HG03060 (cell line): Measurements from ENCODE around the gene GNPTAB.
"Not testable (repeated sequence)": the region's sequence is repeated elsewhere in the genome, so short reads cannot be mapped to it uniquely, and the experiment has no call there.

Experiments
- ATAC-seq: cut with Tn5 transposase; IDR thresholded peaks from one replicate; pipeline ENCODE4 v1.9.1; 2021; ENCODE audit warnings: low read depth, moderate number of reproducible peaks; ENCODE audit not compliant: unreplicated experiment

The GNPTAB gene

GRCh38 chr12:101854747-101855146 is 24.0 kb upstream of the GNPTAB start:
- no peak for ATAC-seq

GRCh38 chr12:101852998-101853397 is 22.2 kb upstream of the GNPTAB start:
- ATAC-seq = no peak

GRCh38 chr12:101850199-101850598 is 19.4 kb upstream of the GNPTAB start:
- ATAC-seq = no peak

- ATAC-seq = no peak
Measured at GRCh38 chr12:101847325-101847724, 16.6 kb upstream of the GNPTAB start.

GRCh38 chr12:101845137-101845711 is 14.5 kb upstream of the GNPTAB start:
- no peak for ATAC-seq

- ATAC-seq = no peak
Measured at GRCh38 chr12:101841069-101841468, 10.3 kb upstream of the GNPTAB start.

GRCh38 chr12:101839324-101840283 is 8.8 kb upstream of the GNPTAB start:
- ATAC-seq = no peak

GRCh38 chr12:101838628-101839323 is 8.0 kb upstream of the GNPTAB start:
- ATAC-seq = no peak

- ATAC-seq = no peak
Measured at GRCh38 chr12:101832030-101832429, 1.3 kb upstream of the GNPTAB start.

- ATAC-seq = no peak
Measured at GRCh38 chr12:101829639-101830366, 956 bp downstream of the GNPTAB start.

GRCh38 chr12:101828463-101829196 is 2.1 kb downstream of the GNPTAB start:
- no peak for ATAC-seq

GRCh38 chr12:101826766-101827368 is 3.9 kb downstream of the GNPTAB start:
- no peak for ATAC-seq

- no peak for ATAC-seq
Measured at GRCh38 chr12:101824831-101825230, 5.9 kb downstream of the GNPTAB start.

- ATAC-seq = peak; percentile 58
Measured at GRCh38 chr12:101823891-101824290, 6.9 kb downstream of the GNPTAB start.

GRCh38 chr12:101823039-101823438 is 7.7 kb downstream of the GNPTAB start:
- no peak for ATAC-seq

- ATAC-seq = peak; percentile 66
Measured at GRCh38 chr12:101819467-101819866, 11.3 kb downstream of the GNPTAB start.

- not testable (repeated sequence) for ATAC-seq
Measured at GRCh38 chr12:101818689-101819088, 12.1 kb downstream of the GNPTAB start.

- ATAC-seq = no peak
Measured at GRCh38 chr12:101813117-101813516, 17.6 kb downstream of the GNPTAB start.

GRCh38 chr12:101812716-101813115 is 18.0 kb downstream of the GNPTAB start:
- ATAC-seq = not testable (repeated sequence)
